ENCODE data around the gene POLR3C. TPM values are rescaled to one million over a fixed set of nuclear protein-coding genes. Genes with fewer than 3 reads are reported as not detected.

Gene POLR3C
- total and polyA plus RNA-seq, 2 of the 13 experiments (the other 11 are each of a cell fraction or from before 2014, with no cell fraction given), result 15.5 to 24.3 TPM

- no peaks in the 10 kb centered on the region for H4K20me1 ChIP-seq (ENCODE audit: insufficient read depth, low read length)
- ATAC-seq, result peak; percentile 92
- POLR2A ChIA-PET, result interaction anchor here (0.6 to 2.6 kb wide), 17 partner anchors 9 to 578 kb away, joined by 3 to 44 read pairs (median 9); partner anchors contain the start of genes ANKRD34A, ANKRD35, LIX1L and NUDT17
- H3K4me1 ChIP-seq (ENCODE audit: insufficient read depth, low read length), result peaks cover 21% of the 10 kb centered on the region
- no peak for FAIRE-seq
- CTCF ChIA-PET (ENCODE audit: low intra/inter-chr PET ratio, low total read pairs), result interaction anchor here (0.8 kb wide), 1 partner anchor 13 kb away, joined by 3 read pairs; no protein-coding TSS in a partner anchor
- no peaks in the 10 kb centered on the region for H3K9me3 ChIP-seq (ENCODE audit: low read length)
- H3K79me2 ChIP-seq (ENCODE audit: insufficient read depth, low read length), result peaks cover 3% of the 10 kb centered on the region
- WGBS (ENCODE audit: low lambda C conversion rate), result 2% methylated on average over 10 of the region's 42 CpGs
- peak within 1 kb of the TSS; percentile 75 for H2AFZ ChIP-seq (ENCODE audit: low read length)
- in situ Hi-C loops (cut with HindIII; ENCODE audit: extremely low pct_ligation_motif_present, low pct_unique_long_range_greater_than_20kb), result no loop called here
- TSS peak; percentile 49 for BruUV-seq (replicated peaks)
- DNase-seq (ENCODE audit: low spot score), result peak; percentile 76
- 0 out of 5 replicates have a peak, but pooled peaks cover 0 to 3% of the 10 kb centered on the region in 2 experiments for H3K27me3 ChIP-seq (ENCODE audit: control insufficient read depth in 1 of 2, insufficient read depth in 2 of 2, low read length in 2 of 2)
- intact Hi-C loops (cut with micrococcal nuclease; ENCODE audit: unreplicated experiment), result loop anchor here (5.0 kb wide), 2 partner anchors 33 to 103 kb away; partner anchors contain the start of genes ANKRD34A and POLR3GL
- peak within 1 kb of the TSS; percentile 68 for H3K9ac ChIP-seq (ENCODE audit: insufficient read depth, low read depth, low read length)
- peak within 1 kb of the TSS; percentile 88 for H3K4me2 ChIP-seq (ENCODE audit: low read depth, low read length)
- peak within 1 kb of the TSS; percentile 51 for H3K27ac ChIP-seq (ENCODE audit: extremely low read length, insufficient read depth, low read length)
- H3K4me3 ChIP-seq (replicated peaks in 1 of 3; ENCODE audit: insufficient read depth in 1 of 3, low read depth in 2 of 3, low read length in 3 of 3), result peak within 1 kb of the TSS; percentile 82 to 92 (median 87)
- H3K36me3 ChIP-seq (replicated peaks in 1 of 2; ENCODE audit: control insufficient read depth in 1 of 2, insufficient read depth in 2 of 2, low read length in 2 of 2), result peaks cover 4 to 20% of the 10 kb centered on the region in 2 experiments
- no peak for TF ChIP-seq ZNF577 (CRISPR knock-in tag; IDR thresholded peaks at IDR 0.05; ENCODE audit: borderline replicate concordance, low read depth)
- TF ChIP-seq, protein P1, sequence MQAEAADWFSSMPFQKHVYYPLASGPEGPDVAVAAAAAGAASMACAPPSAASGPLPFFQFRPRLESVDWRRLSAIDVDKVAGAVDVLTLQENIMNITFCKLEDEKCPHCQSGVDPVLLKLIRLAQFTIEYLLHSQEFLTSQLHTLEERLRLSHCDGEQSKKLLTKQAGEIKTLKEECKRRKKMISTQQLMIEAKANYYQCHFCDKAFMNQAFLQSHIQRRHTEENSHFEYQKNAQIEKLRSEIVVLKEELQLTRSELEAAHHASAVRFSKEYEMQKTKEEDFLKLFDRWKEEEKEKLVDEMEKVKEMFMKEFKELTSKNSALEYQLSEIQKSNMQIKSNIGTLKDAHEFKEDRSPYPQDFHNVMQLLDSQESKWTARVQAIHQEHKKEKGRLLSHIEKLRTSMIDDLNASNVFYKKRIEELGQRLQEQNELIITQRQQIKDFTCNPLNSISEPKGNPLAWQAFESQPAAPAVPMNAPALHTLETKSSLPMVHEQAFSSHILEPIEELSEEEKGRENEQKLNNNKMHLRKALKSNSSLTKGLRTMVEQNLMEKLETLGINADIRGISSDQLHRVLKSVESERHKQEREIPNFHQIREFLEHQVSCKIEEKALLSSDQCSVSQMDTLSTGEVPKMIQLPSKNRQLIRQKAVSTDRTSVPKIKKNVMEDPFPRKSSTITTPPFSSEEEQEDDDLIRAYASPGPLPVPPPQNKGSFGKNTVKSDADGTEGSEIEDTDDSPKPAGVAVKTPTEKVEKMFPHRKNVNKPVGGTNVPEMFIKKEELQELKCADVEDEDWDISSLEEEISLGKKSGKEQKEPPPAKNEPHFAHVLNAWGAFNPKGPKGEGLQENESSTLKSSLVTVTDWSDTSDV (CRISPR knock-in tag; IDR thresholded peaks at IDR 0.05), result no peak
- peak; percentile 71; the same call in 1 of the 2 replicates for TF ChIP-seq MAZ (IDR thresholded peaks at IDR 0.05; ENCODE audit: borderline replicate concordance, low read depth, low read length)
- peak; percentile 70 for TF ChIP-seq MAZ (CRISPR knock-in tag; IDR thresholded peaks at IDR 0.05; ENCODE audit: low read depth)
- TF ChIP-seq, protein P2, sequence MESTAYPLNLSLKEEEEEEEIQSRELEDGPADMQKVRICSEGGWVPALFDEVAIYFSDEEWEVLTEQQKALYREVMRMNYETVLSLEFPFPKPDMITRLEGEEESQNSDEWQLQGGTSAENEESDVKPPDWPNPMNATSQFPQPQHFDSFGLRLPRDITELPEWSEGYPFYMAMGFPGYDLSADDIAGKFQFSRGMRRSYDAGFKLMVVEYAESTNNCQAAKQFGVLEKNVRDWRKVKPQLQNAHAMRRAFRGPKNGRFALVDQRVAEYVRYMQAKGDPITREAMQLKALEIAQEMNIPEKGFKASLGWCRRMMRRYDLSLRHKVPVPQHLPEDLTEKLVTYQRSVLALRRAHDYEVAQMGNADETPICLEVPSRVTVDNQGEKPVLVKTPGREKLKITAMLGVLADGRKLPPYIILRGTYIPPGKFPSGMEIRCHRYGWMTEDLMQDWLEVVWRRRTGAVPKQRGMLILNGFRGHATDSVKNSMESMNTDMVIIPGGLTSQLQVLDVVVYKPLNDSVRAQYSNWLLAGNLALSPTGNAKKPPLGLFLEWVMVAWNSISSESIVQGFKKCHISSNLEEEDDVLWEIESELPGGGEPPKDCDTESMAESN (CRISPR knock-in tag; conservative IDR thresholded peaks at IDR 0.05), result 0 out of 2 replicates have a peak, but pooled peaks have one; percentile 32
- 0 out of 2 replicates have a peak, but pooled peaks have one; percentile 30 for TF ChIP-seq NFKBIZ (CRISPR knock-in tag; IDR thresholded peaks at IDR 0.05)
- TF ChIP-seq WIZ (CRISPR knock-in tag; IDR thresholded peaks at IDR 0.05), result 0 out of 2 replicates have a peak, but pooled peaks have one; percentile 72
- peak; percentile 63 for TF ChIP-seq SAP130 (CRISPR knock-in tag; IDR thresholded peaks at IDR 0.05; ENCODE audit: low read depth)
- TF ChIP-seq THAP7 (CRISPR knock-in tag; IDR thresholded peaks at IDR 0.05), result no peak
- TF ChIP-seq DBP (CRISPR knock-in tag; IDR thresholded peaks at IDR 0.05; ENCODE audit: not compliant biosample characterization), result no peak
- TF ChIP-seq ZSCAN5A (CRISPR knock-in tag; IDR thresholded peaks at IDR 0.05; ENCODE audit: borderline replicate concordance), result 0 out of 2 replicates have a peak, but pooled peaks have one; percentile 80
- 0 out of 2 replicates have a peak, but pooled peaks have one; percentile 31 for TF ChIP-seq KDM3A (CRISPR knock-in tag; IDR thresholded peaks at IDR 0.05; ENCODE audit: low read depth)
Measured at GRCh38 chr1:145858901-145859490, 35.0 kb downstream of the POLR3C start, which contains the start of gene PIAS3. Gene PIAS3 (minus strand): TSS chr1:145859081. CDS start chr1:145858990, 91 bp downstream.
